Cardiac fibroblast (primary cell): ENCODE results near the gene CALM1.

Experiments
- DNase-seq, 2 donors: peaks; one replicate each; pipeline versions ENCODE4 v3.0.0 to v3.0.0-alpha.2; 2010; ENCODE audit warnings: low read depth in 2 of 2
- H3K4me3 ChIP-seq, 2 donors: replicated peaks in 1 of 2; 1 replicate in 1 of 2; 2 replicates in 1 of 2; pipeline ENCODE4 v1.5.1; 2011; ENCODE audit warnings: low read depth in 2 of 2, low read length in 2 of 2, mild to moderate bottlenecking in 2 of 2, moderate library complexity in 1 of 2
- CTCF ChIP-seq: IDR thresholded peaks from one replicate; pipeline ENCODE4 v1.5.1; 2011; ENCODE audit warnings: low read depth, mild to moderate bottlenecking, low read length, inconsistent platforms

The CALM1 gene

DNA sequence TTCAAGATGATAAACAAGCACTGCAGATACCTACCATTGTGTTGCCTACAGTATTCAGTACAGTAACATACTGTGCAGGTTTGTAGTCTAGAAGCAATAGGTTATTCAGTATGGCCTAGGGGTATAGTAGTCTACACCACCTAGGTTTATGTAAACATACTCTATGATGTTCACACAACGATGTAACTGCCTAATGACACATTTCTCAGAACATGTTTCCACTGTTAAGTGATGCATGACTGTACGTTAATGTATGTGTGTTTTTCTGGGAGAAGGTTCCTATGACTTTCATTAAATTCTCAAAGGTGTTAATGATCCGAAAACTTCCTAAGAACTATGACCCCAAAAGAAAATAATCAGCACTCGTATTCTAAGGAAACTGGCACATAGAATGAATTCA, 20.9 kb upstream of the CALM1 start:
- no peak for TF ChIP-seq CTCF
- DNase-seq: no peak
- H3K4me3 ChIP-seq: no peak overlapping the region

DNA sequence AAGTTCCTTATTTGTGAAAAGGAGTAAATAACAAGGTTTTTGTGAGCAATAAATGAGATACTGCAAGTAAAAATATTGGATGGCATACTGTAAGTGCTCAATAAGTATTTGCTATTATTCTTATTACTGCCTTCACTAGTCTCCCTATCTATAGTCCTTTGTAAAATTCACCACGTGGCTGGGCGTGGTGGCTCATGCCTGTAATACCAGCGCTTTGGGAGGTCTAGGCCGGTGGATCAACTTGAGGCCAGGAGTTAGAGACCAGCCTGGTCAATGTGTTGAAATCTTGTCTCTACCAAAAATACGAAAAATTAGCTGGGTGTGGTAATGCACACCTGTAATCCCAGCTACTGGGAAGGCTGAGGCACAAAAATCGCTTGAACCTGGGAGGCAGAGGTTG, 18.6 kb upstream of the CALM1 start:
- TF ChIP-seq CTCF: no peak
- DNase-seq: no peak
- no peak overlapping the region for H3K4me3 ChIP-seq

GRCh38 chr14:90379106-90379505, 17.7 kb upstream of the CALM1 start:
- no peak for TF ChIP-seq CTCF
- DNase-seq: no peak

GRCh38 chr14:90381011-90381786, 15.6 kb upstream of the CALM1 start:
- peak in 1 of 2 donors; percentile 46 for DNase-seq
- TF ChIP-seq CTCF: no peak
- H3K4me3 ChIP-seq: no peak overlapping the region

More at GRCh38 chr14:90379106-90379505, 17.7 kb upstream of the CALM1 start:
- no peak overlapping the region for H3K4me3 ChIP-seq

GRCh38 chr14:90381999-90382451, 14.8 kb upstream of the CALM1 start:
- TF ChIP-seq CTCF: no peak

DNA sequence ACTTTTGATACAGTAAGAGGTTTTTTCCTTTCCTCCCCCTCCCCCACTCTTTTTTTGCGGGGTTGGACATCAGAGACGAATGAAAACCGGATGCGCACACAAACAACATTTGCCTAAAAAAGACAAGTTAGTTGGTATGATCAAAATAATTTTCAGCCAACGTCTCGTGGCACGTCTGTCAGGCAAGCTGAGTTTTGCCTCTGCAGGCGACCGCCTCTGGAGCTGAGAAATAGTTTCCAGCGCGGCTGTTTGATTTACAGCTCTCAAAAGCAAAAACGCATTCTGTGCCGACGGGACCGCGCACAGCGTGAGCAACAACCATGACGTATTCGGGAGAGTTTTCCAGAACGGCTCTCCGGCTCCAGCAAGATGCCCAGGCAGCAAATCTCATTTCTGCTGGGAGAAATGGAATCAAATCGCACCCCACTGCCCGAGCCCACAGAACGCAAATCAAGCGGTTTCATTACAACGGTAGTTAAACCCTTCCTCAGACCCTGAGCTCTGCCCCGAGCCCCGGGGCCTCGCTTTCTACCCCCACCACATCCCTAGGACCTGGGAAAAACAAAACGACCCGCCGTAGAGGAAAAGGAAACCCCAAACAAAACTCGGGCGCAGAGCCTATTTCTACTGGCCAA, 14.2 kb upstream of the CALM1 start:
- no peak for TF ChIP-seq CTCF
- peak; percentile 86 to 88 for DNase-seq
- H3K4me3 ChIP-seq: peak overlapping the region; percentile 56 to 62

More at GRCh38 chr14:90381999-90382451, 14.8 kb upstream of the CALM1 start:
- DNase-seq: peak in 1 of 2 donors; percentile 26
- H3K4me3 ChIP-seq: peak overlapping the region; percentile 56 to 62
